HepG2 (cell line): Measurements from ENCODE around the gene TSPAN8. TPM values are rescaled to one million over a fixed set of nuclear protein-coding genes. Genes with fewer than 3 reads are reported as not detected.

Source experiments
- ARID3A ChIP-seq: IDR thresholded peaks from 2 replicates; pipeline ENCODE4 v1.6.1; 2012; ENCODE audit warnings: low read depth, low read length, improper control_type of control experiment
- ATM ChIP-seq: fragments of 450-650 bp; IDR thresholded peaks from 2 replicates; pipeline ENCODE4 v1.7.1; 2017; ENCODE audit warnings: mild to moderate bottlenecking, borderline replicate concordance
- CHD4 ChIP-seq: fragments of 200-600 bp; sonication (generic); IDR thresholded peaks from 2 replicates; pipeline ENCODE4 v1.7.0; 2017; ENCODE audit warnings: mild to moderate bottlenecking, low read length, borderline replicate concordance
- CREM ChIP-seq, 2 experiments: sonication (generic) in 1 of 2; formaldehyde crosslinking in 1 of 2; IDR thresholded peaks; 2 replicates each; pipeline versions ENCODE4 v1.4.0 to v1.6.1; 2016 to 2020; ENCODE audit warnings: antibody characterized with exemption in 1 of 2, mild to moderate bottlenecking in 1 of 2, missing genetic modification reagents in 1 of 2
- DMTF1 ChIP-seq: sonication (generic); formaldehyde crosslinking; IDR thresholded peaks from 2 replicates; pipeline ENCODE4 v1.4.0; 2020; ENCODE audit warnings: mild to moderate bottlenecking, missing genetic modification reagents
- DNMT3B ChIP-seq: conservative IDR thresholded peaks from 2 replicates; pipeline ENCODE4 v1.6.1; 2016; ENCODE audit warnings: missing biosample characterization, control low read depth
- EP300 ChIP-seq, 3 experiments: sonication (generic) in 1 of 3; formaldehyde crosslinking in 1 of 3; IDR thresholded peaks; 2 replicates each; pipeline versions ENCODE4 v1.5.1 to v1.6.1; 2011 to 2020; ENCODE audit warnings: low read depth in 2 of 3, low read length in 2 of 3, borderline replicate concordance in 1 of 3, improper control_type of control experiment in 1 of 3, mild to moderate bottlenecking in 1 of 3, missing genetic modification reagents in 1 of 3, moderate library complexity in 1 of 3
- FOXA1 ChIP-seq, 2 experiments: fragments of 450-650 bp in 1 of 2; sonication (generic) in 1 of 2; formaldehyde crosslinking in 1 of 2; IDR thresholded peaks; 2 replicates each; pipeline versions ENCODE4 v1.4.0 to v1.6.1; 2016 to 2020; ENCODE audit warnings: missing genetic modification reagents in 1 of 2
- GATAD2A ChIP-seq: IDR thresholded peaks from 2 replicates; pipeline ENCODE4 v1.6.1; 2016
- HMG20A ChIP-seq: IDR thresholded peaks from 2 replicates; pipeline ENCODE4 v1.6.1; 2016; ENCODE audit warnings: borderline replicate concordance
- HNF4A ChIP-seq: sonication (generic); formaldehyde crosslinking; IDR thresholded peaks from 2 replicates; pipeline ENCODE4 v1.4.0; 2020; ENCODE audit warnings: missing genetic modification reagents
- MIXL1 ChIP-seq: IDR thresholded peaks from 2 replicates; pipeline ENCODE4 v1.6.1; 2016
- ONECUT2 ChIP-seq: sonication (generic); formaldehyde crosslinking; IDR thresholded peaks from 2 replicates; pipeline ENCODE4 v1.4.0; 2020; ENCODE audit warnings: missing genetic modification reagents
- RARA ChIP-seq: IDR thresholded peaks from 2 replicates; pipeline ENCODE4 v1.6.1; 2016; ENCODE audit warnings: missing genetic modification reagents, missing compliant biosample characterization
- RCOR2 ChIP-seq: IDR thresholded peaks from 2 replicates; pipeline ENCODE4 v1.6.1; 2016; ENCODE audit warnings: missing biosample characterization, missing genetic modification reagents
- RXRB ChIP-seq: IDR thresholded peaks from 2 replicates; pipeline ENCODE4 v1.6.1; 2016; ENCODE audit warnings: borderline replicate concordance, missing genetic modification reagents, missing compliant biosample characterization
- THAP7 ChIP-seq: sonication (generic); formaldehyde crosslinking; IDR thresholded peaks from 2 replicates; pipeline ENCODE4 v1.8.1; 2023; ENCODE audit warnings: mild to moderate bottlenecking, missing genetic modification reagents
- ZNF430 ChIP-seq: sonication (generic); formaldehyde crosslinking; IDR thresholded peaks from 2 replicates; pipeline ENCODE4 v1.9.0; 2021; ENCODE audit warnings: mild to moderate bottlenecking, missing genetic modification reagents
- ZNF567 ChIP-seq: sonication (generic); formaldehyde crosslinking; IDR thresholded peaks from 2 replicates; pipeline ENCODE4 v1.8.1; 2023; ENCODE audit warnings: mild to moderate bottlenecking, missing genetic modification reagents, borderline replicate concordance
- ZNF615 ChIP-seq: sonication (generic); formaldehyde crosslinking; IDR thresholded peaks from 2 replicates; pipeline ENCODE4 v1.5.0; 2020; ENCODE audit warnings: mild to moderate bottlenecking, missing genetic modification reagents, borderline replicate concordance
- ZNF687 ChIP-seq: sonication (generic); formaldehyde crosslinking; IDR thresholded peaks from 2 replicates; pipeline ENCODE4 v1.5.1; 2020; ENCODE audit warnings: mild to moderate bottlenecking, missing genetic modification reagents, moderate library complexity
- ZNF883 ChIP-seq: sonication (generic); formaldehyde crosslinking; IDR thresholded peaks from 2 replicates; pipeline ENCODE4 v1.5.1; 2020; ENCODE audit warnings: mild to moderate bottlenecking, missing genetic modification reagents; ENCODE audit errors: not compliant biosample characterization
- polyA plus RNA-seq, 8 experiments: library from polyadenylated mRNA; depleted of rRNA in 3 of 8; stranded (reverse) in 7 of 8; unstranded in 1 of 8; fragments of >200 nt; fragmentation: Illumina TruSeq in 4 of 8; extraction: Trizol in 4 of 8; gene quantifications; 2 replicates each; pipeline versions ENCODE4 v1.2.1 to v1.2.3, GENCODE V29; 2011 to 2016; ENCODE audit warnings: low read depth in 4 of 8, missing spikeins in 1 of 8, mixed read lengths in 1 of 8; ENCODE audit not compliant: insufficient read depth in 1 of 8
- total RNA-seq, 5 experiments: library from RNA; depleted of rRNA; stranded (reverse); fragments of >200 nt; fragmentation: Illumina TruSeq; extraction: Trizol; gene quantifications; 2 replicates each; pipeline ENCODE4 v1.2.3, GENCODE V29; 2016; ENCODE audit warnings: low read depth in 1 of 5

TSPAN8 gene
- total and polyA plus RNA-seq, 2 of the 13 experiments (the other 11 are each of a cell fraction or from before 2014, with no cell fraction given): 3.4 to 3.9 TPM

GRCh38 chr12:71159264-71159663, 1.5 kb upstream of the TSPAN8 start (continued):
- TF ChIP-seq FOXA1 (IDR thresholded peaks at IDR 0.05) (no peak), FOXA1 (CRISPR knock-in tag; IDR thresholded peaks at IDR 0.05) (peak; percentile 18; the same call in 1 of the 2 replicates), ZNF567 (no peak), EP300 (IDR thresholded peaks at IDR 0.05; ENCODE audit: low read depth in 2 of 2, low read length in 2 of 2) (peak in 1 of 2 experiments; percentile 56; a peak in 2 of 4 replicates), EP300 (CRISPR knock-in tag; IDR thresholded peaks at IDR 0.05; ENCODE audit: borderline replicate concordance) (no peak), ZNF687 (CRISPR knock-in tag) (no peak), ARID3A (peak; percentile 52; the same call in 1 of the 2 replicates), RCOR2 (0 out of 2 replicates have a peak, but pooled peaks have one; percentile 44), HNF4A (CRISPR knock-in tag) (peak; percentile 42), ATM (no peak), DMTF1 (CRISPR knock-in tag) (no peak), THAP7 (no peak), RXRB (CRISPR knock-in tag) (peak; percentile 64; the same call in 1 of the 2 replicates), ZNF615 (no peak), ZNF430 (CRISPR knock-in tag) (no peak), MIXL1 (CRISPR knock-in tag) (peak; percentile 44; the same call in 1 of the 2 replicates), CREM (IDR thresholded peaks at IDR 0.05) (peak; percentile 35; the same call in 1 of the 2 replicates), CREM (CRISPR knock-in tag; IDR thresholded peaks at IDR 0.05) (no peak), ZNF883 (CRISPR knock-in tag) (no peak), CHD4 (no peak), ONECUT2 (CRISPR knock-in tag) (peak; percentile 89), DNMT3B (no peak), GATAD2A (peak; percentile 76; the same call in 1 of the 2 replicates), HMG20A (CRISPR knock-in tag) (peak; percentile 53; the same call in 1 of the 2 replicates), RARA (CRISPR knock-in tag) (peak; percentile 27; the same call in 1 of the 2 replicates)
